T follicular helper cell (primary cell): Measurements from ENCODE around the gene WDFY3.
"Not testable (repeated sequence)": the region's sequence is repeated elsewhere in the genome, so short reads cannot be mapped to it uniquely, and the experiment has no call there.

Experiments used
- DNase-seq: peaks from one replicate; pipeline ENCODE4 v3.0.0-alpha.2; 2020; ENCODE audit warnings: low read depth

Gene WDFY3

GRCh38 chr4:84677093-84677492 is 289.4 kb downstream of the WDFY3 start:
- DNase-seq: no peak

DNA sequence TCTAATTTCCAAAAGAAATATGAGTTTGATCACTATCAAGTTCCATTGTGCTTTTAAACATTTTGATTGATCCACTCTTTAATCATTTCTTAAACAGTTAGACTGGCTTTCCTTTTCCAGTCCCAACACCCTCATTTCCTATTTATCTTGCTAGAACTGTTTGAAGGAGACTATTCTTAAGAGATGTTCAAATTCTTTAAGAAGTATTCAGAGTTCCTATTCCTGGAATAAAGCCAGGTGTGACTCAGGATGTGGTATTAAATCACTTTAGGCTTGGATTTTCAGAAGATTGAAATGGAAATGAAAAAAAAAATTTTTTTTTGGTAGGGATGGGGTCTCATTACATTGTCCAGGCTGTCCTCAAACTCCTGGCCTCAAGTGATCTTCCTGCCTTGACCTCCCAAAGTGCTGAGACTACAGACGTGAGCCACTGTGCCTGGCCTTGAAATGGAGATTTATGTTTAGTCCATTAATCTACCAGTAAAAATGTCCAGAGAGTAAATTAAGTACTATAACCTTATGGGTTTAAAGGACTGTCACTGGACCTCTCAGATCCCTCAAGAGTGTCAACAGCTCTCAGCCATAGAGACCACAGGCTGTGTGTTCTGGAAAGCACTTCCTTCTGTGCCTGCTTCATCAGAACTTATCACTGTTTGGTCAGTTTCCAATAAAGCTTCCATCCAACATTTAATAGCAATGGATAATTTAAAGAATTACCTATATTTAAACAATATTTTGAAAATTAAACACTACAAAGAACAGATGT is 292.8 kb downstream of the WDFY3 start:
- DNase-seq: no peak

DNA sequence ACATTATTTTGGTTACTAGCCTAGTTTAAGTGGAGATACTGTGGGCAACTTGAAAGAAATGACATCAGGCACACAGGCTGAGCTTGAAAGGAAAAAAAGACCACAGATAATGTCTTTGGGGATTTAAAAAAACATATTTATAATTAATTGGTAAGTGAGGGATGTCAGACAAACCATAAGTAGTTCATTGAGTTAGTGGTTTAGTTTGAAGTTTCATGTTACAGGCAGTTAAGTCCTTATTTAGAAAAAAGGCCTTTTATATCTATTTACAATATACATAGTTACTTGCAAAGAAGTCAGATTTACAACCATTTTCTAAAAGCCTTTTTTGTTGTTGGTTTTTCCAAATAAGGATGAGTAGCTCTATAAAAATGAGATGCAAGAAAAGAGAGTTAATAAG is 294.3 kb downstream of the WDFY3 start:
- DNase-seq: no peak

DNA sequence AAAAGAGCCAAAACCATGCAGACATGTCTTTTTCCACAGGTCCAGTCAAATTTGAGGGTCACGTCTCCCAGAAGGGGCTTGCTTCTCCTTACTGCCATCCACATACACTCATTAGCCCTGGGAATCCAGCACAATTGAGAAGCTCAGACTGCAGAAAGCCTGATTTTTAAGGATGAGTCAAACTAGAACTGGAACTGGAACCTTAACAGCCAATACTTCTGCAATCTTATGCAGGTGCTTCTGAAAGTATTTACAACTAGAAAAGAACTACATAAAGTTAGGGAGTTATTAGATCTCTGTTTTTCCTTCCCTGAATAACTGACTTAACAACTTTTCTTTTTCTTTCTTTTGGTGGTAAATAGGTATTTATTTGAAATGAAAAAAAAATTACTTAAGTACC is 297.3 kb downstream of the WDFY3 start:
- no peak for DNase-seq

- no peak for DNase-seq
These were observed 300.1 kb downstream of the WDFY3 start for GRCh38 chr4:84666439-84666838.

- not testable (repeated sequence) for DNase-seq
These were observed 301.7 kb downstream of the WDFY3 start for GRCh38 chr4:84664767-84665166.

DNA sequence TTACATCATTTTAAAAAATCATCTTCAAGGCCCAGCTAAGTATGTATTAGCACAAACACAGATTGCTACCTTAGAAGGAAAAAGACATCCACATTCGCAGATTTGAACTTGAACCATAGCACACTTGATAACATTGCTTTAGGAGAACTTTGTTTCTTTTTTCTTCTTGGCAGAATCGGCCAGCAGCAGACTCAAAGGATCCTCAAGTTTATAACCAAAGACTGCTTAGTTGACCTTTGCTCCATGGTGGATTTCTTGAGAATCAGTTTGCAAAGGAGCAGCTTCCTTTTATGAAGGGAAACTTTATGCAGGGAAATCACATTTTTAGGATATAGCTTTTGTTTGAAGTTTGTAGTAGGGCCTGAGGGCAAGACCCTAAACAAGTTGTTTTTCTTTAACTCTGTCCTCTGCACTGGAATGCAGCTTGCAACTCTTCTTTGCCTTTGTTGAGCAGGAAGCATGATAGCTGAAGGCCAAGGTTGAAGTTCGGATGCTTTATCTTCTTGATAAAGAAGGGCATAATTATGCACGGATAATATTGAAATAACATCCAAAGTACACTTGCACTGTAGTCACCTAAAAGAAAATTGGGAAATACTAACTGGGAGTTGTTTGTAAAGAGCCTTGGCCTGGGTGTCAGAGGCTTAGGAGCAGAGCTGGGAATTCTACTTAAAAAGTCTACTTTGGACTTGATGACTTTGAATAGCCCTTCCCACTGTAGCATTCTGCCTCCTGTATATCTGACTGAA is 305.1 kb downstream of the WDFY3 start:
- DNase-seq: no peak

DNA sequence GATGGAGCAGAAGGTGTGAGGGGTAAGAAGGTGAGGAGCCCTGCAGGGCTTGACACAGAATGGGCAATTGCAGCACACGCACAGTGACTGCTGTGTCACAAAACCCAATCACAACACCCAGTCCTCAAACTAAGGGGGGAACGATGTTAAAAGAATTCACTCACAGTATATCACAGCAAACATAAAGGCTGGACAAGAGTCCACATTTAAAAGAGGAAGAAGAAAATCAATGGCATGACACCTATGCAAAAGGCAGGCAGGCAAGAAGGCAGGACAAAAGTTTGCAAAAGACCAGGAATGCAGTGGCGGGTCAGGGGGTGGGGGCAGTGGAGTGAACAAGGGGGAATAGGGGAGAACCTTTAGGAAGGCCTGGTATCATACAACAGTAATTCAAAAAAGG is 305.9 kb downstream of the WDFY3 start:
- no peak for DNase-seq

DNA sequence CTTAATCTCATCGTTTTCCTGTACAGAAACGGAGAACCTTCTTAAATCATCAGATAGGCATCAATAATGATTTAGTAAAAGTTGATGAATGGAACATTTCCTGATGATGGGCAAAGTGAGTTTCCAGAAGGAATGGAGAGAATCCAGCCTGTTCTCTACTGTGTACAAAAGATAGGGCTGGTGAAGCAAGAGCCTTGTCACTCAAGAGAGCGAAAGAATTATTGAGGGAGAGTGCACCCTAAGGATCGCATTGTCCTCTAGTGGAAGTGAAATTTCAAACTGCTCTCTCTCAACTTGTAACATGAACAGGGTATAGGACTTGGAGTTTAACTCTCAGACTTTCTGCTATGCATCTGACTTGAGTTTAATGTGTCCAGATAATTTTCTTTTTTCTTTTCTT is 314.0 kb downstream of the WDFY3 start:
- DNase-seq: no peak

DNA sequence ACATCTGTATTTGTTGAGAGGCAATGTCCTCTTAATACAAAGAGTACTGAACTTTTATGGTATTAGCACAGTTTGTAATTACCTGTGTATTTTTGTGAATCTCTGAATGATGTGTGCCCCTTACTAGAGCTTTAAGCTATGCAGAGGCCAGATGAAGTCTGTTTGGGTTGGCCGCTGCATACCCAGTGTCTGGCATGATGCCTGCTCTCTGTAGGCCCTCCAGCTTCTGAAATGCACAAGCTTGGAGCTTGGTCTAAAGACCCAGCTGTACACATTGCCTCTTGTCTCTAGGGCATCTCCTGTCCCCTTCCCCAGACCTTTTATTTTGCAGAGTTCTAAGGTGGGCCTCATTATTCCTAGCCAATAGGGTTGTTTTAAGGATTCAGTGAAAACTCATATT is 315.0 kb downstream of the WDFY3 start:
- DNase-seq: no peak

- DNase-seq: no peak
These were observed 317.4 kb downstream of the WDFY3 start for GRCh38 chr4:84648863-84649647.

DNA sequence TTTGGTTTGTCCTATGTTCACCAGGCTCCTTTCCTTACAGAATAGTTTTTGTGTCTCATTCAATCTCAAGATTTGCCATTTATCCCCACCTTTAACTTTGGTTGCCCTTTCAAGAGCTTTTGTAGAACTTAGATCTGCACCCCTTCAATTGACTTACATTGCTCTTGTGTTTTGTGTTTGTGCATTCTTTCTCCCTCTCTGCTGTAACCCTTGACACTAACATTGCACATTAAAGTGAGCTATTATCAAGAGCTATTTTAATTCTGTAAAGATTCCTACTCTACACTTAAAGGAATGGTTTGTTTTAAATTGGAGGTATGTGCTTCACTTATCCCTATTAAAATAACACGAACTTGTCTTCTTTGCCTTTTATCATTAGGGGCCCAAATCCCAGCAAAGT is 318.3 kb downstream of the WDFY3 start:
- no peak for DNase-seq

DNA sequence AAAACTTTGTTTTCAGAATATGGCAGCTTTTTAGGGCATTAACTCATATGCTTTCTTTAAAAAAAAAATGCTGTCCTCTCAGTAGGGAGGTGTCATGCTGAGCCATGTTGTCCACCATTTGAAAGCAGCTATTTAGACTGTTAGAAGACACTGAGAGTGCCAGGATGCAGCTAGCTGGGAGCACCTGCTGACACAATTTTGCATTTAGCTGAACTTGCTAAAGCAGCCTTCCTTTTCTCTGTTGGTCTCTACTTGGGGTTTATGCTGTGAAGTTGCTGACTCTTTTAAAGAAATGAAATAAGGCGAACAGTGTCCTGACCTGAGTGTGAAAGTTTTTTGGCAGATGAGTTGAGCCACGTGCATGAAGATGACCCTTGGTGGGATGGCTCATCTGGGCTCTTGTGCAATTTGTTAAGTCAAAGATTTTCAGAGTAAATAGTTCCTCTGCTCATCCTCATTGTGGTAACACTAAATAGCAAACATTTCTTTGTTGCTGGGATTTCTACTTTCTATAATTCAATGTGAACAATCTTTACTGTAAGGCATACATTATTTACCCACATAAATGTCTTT is 319.1 kb downstream of the WDFY3 start:
- DNase-seq: no peak

- DNase-seq: no peak
These were observed 322.4 kb downstream of the WDFY3 start for GRCh38 chr4:84644087-84644486.

DNA sequence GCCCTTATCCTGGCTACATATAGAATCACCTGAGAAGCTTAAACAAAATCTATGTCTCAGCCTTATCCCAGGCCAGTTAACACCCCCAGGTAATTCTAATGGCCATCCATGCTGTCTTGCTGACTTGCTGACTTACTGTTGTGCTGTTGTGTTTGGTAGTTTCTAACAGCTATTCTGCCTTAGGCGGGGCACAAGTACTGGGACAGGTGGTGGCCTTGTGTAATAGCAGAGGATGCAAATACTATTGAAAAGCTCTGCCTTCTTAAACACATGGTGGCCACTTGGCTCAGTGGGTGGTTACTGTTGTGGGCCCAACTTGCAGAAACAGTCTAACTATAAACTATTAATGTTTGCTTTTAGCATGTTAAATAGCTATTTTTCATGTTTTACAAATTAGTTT is 327.3 kb downstream of the WDFY3 start:
- DNase-seq: no peak

DNA sequence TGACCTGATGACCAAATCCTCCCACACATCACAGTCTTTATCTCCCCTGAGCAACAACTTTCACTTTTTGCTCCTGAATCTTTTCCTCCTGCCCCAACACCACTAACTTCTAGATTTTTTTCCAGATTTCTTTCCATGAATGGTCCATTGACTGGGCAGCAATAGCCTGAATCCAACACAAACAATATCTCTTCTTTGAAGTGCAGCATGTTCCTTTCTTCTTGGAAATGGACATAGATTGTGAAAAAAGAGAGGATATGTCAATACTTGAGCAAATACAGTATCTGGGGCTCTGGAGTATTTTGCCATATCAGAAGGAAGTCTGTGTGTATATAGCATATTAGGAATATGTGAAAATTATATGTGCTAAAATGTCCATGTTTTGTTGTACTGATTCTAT is 328.4 kb downstream of the WDFY3 start:
- DNase-seq: no peak

GRCh38 chr4:84634961-84635360 is 331.5 kb downstream of the WDFY3 start:
- DNase-seq: no peak

GRCh38 chr4:84632092-84632491 is 334.4 kb downstream of the WDFY3 start:
- no peak for DNase-seq

DNA sequence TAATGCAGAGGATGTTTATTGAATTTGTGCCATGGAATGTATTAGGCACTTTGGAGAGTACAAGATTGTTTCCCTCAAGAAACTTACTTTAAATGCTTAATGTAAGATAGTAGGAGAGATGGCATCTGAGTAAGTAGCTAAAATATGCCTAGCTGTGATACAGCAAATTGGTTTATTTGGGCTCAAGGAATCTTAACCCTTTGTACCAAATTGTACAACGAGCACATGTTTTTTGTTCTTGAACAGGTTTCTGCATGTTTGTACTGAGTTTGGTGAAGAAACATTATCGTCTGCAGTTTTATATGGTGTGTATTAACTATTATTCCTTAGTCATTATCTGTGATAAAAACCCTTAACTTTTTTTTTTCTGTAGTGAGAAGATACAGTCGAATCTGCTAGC is 334.9 kb downstream of the WDFY3 start:
- DNase-seq: no peak

- no peak for DNase-seq
These were observed 339.8 kb downstream of the WDFY3 start for GRCh38 chr4:84626673-84627072.

DNA sequence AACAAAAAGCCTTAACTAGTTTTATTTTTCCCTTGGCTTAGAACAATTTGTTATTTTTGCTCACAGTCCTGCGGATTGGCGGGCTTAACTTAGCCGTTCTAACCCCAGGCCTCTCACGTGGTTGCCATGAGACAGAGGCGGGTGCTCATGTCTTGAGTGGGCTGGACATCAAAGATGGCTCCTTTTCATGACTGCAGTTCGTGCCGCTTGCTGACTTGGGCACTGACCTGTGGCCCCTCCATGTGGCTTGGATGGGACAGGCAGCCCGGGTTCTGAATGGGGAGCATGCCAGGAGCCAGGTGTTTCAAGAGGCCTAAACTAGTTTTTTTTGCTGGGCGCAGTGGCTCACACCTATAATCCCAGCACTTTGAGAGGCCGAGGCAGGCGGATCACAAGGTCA is 342.8 kb downstream of the WDFY3 start:
- DNase-seq: no peak

GRCh38 chr4:84622959-84623358 is 343.5 kb downstream of the WDFY3 start:
- no peak for DNase-seq
